ENCODE data around the gene FLT1.

Gene FLT1

GRCh38 chr13:28494778-28495537, at the start of gene FLT1:
Gene FLT1, minus strand, starts transcription at chr13:28495128. Its CDS starts 285 bp downstream, at chr13:28494843.
- DNase-seq: peak; percentile 31

GRCh38 chr13:28544026-28544425, 49.1 kb upstream of the FLT1 start:
- no peak for DNase-seq

- no peak for DNase-seq
Measured at GRCh38 chr13:28542804-28543203, 47.9 kb upstream of the FLT1 start.

- no peak for DNase-seq
Measured at GRCh38 chr13:28541966-28542365, 47.0 kb upstream of the FLT1 start.

GRCh38 chr13:28540612-28541011, 45.7 kb upstream of the FLT1 start:
- DNase-seq: no peak

GRCh38 chr13:28539625-28540286, 44.8 kb upstream of the FLT1 start:
- no peak for DNase-seq

GRCh38 chr13:28538932-28539331, 44.0 kb upstream of the FLT1 start:
- peak; percentile 46 for DNase-seq

- no peak for DNase-seq
Measured at GRCh38 chr13:28537171-28537570, 42.2 kb upstream of the FLT1 start.

GRCh38 chr13:28536371-28536770, 41.4 kb upstream of the FLT1 start:
- no peak for DNase-seq

- DNase-seq: no peak
Measured at GRCh38 chr13:28535734-28536133, 40.8 kb upstream of the FLT1 start.

- no peak for DNase-seq
Measured at GRCh38 chr13:28534801-28535200, 39.9 kb upstream of the FLT1 start.

GRCh38 chr13:28534210-28534609, 39.3 kb upstream of the FLT1 start:
- DNase-seq: no peak

- no peak for DNase-seq
Measured at GRCh38 chr13:28533441-28534166, 38.7 kb upstream of the FLT1 start.

GRCh38 chr13:28533125-28533436, 38.2 kb upstream of the FLT1 start:
- no peak for DNase-seq

- DNase-seq: peak; percentile 90
Measured at GRCh38 chr13:28532388-28533124, 37.6 kb upstream of the FLT1 start.

- DNase-seq: no peak
Measured at GRCh38 chr13:28531845-28532387, 37.0 kb upstream of the FLT1 start.

GRCh38 chr13:28531077-28531844, 36.3 kb upstream of the FLT1 start:
- peak; percentile 51 for DNase-seq

GRCh38 chr13:28530729-28531076, 35.8 kb upstream of the FLT1 start:
- DNase-seq: peak; percentile 34

- no peak for DNase-seq
Measured at GRCh38 chr13:28529836-28530235, 34.9 kb upstream of the FLT1 start.

- no peak for DNase-seq
Measured at GRCh38 chr13:28528848-28529247, 33.9 kb upstream of the FLT1 start.

GRCh38 chr13:28528388-28528787, 33.5 kb upstream of the FLT1 start:
- DNase-seq: peak; percentile 23

- peak; percentile 79 for DNase-seq
Measured at GRCh38 chr13:28527629-28528028, 32.7 kb upstream of the FLT1 start.
